ENCODE data around the gene FPGS. TPM values are rescaled to one million over a fixed set of nuclear protein-coding genes. Genes with fewer than 3 reads are reported as not detected.
"Not testable (repeated sequence)": the region's sequence is repeated elsewhere in the genome, so short reads cannot be mapped to it uniquely, and the experiment has no call there.

The FPGS gene, protein sequence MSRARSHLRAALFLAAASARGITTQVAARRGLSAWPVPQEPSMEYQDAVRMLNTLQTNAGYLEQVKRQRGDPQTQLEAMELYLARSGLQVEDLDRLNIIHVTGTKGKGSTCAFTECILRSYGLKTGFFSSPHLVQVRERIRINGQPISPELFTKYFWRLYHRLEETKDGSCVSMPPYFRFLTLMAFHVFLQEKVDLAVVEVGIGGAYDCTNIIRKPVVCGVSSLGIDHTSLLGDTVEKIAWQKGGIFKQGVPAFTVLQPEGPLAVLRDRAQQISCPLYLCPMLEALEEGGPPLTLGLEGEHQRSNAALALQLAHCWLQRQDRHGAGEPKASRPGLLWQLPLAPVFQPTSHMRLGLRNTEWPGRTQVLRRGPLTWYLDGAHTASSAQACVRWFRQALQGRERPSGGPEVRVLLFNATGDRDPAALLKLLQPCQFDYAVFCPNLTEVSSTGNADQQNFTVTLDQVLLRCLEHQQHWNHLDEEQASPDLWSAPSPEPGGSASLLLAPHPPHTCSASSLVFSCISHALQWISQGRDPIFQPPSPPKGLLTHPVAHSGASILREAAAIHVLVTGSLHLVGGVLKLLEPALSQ
- total RNA-seq, result 64.2 and 93.8 TPM in 2 replicates

DNA sequence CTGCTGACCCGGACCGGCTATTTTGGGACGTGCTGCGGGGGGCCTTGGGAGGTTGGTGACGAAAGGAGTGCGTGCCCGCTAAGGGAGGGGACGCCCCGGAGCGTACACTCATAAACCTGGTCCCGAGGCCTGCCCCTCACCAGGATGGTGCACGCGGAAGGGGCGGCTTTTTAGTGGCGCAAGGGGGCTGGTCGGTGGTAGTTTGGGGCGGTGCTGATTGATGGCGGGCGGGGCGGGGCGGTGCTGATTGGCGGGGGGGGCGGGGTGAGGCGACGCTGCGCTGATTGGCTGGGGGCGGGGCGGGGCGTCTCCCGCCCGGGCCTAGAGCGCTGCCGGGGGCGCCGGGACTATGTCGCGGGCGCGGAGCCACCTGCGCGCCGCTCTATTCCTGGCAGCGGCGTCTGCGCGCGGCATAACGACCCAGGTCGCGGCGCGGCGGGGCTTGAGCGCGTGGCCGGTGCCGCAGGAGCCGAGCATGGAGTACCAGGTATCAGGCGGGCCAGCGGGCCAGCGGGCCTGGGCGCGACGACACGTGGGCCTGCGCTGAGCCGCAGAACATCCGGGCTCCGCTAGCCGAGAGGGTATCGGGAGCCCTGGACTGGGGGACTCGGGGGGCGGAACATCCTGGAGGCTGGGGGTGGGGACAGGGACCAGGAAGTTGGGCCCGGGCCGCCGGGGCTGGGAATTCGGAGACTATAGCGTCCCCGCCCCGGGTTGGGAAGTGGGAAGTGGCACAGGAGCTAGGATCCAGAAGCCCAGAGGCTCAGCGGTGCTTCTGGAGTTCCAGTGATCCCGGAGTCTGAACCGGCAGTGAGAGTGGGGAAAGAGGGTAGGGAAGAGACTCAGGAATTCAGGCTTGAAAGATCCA lies at the start of gene FPGS:
TSS of gene FPGS (plus strand) at position 307 of the 868 bp plus-strand sequence. CDS start at position 350, 43 bp downstream.
- DNase-seq, result peak; percentile 89

DNA sequence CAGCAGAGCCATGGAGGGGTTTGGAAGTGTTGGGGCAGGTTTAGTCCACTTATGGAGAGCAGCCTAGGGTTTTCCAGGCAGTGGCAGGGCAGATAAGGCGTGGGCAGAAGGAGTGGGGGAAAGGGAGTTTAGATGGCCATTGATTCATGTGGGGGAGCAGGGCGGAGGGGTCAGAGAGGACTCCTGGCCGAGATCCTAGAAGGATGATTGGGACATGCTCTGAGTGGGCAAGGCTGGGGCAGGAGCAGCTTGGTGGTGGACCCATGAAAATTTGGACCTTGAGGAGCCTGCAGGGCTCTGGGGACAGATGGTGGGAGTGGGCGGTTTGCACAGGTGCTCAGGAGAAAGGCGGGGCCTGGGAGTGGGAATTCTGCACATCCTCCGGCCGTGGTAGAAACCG lies 49.5 kb upstream of the FPGS start:
- no peak for DNase-seq

DNA sequence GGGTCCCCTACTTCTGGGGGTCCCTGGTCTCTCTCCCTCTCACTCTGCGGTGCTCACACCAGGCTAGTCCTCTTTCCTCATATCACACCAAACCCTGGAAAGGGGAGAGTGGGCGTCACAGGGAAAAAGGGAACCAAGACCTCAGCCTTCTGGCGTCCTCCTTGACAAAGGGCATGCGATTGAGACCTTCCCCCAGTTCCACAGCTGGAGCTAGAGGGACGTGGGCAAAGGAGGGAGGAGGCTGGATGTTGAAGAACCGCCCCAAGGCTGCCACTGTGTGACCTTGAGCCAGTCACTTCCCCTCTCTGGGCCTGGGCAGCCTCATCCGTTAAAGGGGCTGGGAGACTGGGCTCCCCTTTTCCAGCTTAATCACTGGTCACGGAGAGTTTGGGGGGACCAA lies 49.1 kb upstream of the FPGS start:
- no peak for DNase-seq

DNA sequence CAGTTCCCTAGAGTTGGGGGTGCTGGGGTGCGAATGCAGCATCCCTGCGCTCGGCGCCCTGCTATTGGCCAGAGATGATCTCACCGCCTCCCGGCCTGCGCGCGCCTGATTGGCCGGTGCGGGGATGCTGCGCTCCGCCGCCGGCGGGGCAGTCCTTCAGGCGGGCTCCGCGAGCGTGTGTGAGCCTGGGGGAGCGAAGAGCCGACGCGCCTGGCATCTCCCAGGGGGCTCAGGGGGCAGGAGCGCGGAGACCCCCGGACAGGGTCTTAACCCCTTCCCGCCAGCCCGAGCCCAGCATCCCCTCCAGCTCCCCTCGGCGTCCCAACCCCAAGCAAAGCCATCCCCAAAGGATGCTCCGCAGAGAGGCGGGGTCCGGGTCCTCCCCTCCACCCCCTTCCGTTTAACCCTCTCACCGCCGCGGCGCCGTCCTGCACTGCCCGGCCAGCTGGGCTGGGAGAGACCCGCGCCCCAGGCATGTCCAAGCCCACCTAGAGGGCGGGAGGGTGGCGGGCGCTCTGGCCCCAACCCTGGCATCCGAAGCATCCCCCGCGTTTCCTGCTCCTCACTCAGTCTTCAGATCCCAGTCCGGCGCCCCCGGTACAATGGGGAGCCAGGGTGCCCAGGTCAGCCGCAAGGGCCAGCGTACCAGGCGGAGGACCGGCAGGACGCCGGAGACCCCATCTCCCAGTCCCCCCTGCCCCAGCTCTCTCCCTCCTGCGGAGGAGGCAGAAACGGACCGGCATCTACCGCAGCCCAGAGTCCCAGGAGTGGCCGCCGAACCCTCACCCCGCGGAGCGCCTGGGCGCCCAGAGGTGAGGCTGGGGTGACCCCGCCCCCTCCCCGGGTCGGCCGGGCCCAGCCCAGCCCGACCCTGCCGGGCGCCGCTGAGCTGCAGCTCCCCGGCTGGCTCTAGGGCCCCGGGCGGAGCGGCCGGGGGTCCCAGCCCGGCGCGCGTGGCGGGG lies 48.3 kb upstream of the FPGS start:
- no peak for DNase-seq

DNA sequence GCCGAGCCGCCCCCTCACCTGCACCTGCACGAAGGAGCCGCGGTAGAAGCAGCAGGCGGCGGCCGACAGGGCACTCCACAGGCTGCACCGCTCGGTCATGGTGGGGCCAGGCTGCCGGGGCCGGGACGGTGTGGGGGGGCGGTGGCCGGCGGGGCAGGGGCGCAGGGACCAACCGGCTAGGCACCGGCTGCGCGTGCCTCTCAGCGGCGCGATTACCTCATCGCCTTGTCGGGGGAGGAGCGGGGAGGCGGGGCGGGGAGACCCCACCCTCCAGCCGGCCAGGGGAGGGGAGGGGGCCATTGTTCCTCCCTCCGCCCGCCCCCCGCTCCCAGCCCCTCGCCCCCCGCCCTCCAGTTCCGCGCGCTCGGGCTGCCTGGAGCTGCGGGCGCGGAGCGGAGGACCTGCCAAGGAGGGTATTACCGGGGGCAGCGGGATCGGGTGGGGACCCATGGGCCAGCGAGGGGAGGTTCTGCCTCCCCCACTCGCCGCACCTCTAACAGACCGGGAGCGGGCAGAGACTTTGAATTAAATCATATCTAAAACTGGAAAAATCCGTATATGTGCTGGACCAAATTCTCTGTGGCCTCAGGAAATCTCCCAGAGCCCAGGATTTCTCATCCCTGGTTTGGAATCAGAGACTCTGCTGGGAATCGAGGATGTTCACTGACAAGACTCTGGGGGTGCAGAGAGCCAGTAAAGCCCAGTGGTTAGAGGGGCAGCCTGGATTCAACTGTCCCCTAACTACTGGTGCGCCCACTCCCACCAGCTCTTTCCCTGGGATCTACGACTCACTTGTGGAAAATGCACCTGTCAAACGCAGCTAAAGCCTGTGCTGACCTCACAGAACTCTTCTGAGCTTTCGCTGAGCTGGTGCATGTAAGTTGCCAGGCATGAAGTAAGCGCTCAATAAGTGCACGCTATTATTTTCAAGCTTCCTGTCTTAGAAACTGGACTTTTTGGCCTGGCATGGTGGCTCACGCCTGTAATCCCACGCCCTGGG lies 47.3 kb upstream of the FPGS start:
- peak; percentile 60 for DNase-seq

DNA sequence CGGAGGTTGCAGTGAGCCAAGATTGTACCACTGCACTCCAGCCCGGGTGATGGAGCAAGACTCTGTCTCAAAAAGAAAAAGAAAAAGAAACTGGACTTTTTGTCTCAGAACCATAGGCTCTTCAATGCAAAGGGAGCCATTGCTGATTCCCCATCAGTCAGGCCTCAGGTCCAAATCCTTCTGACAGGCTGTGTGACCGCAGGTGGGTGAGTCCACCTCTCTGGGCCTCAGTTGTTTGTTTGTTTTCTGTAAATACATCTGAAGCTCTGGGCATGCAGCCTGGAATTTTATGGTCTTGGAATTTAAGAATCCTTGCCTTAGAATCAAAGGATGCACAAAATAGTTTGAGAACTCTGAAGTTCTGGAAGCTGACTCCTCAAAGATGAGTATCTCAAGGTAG lies 46.4 kb upstream of the FPGS start:
- DNase-seq, result no peak

DNA sequence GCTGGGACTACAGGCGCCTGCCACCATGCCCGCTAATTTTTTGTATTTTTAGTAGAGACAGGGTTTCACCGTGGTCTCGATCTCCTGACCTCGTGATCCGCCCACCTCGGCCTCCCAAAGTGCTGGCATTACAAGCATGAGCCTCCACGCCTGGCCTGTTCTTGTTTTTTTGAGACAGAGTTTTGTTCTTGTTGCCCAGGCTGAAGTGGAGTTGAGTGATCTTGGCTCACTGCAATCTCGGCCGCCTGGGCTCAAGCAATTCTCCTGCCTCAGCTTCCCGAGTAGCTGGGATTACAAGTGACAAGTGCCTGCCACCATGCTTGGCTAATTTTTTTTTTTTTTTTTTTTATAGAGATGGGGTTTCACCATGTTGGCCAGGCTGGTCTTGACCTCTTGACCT lies 45.9 kb upstream of the FPGS start:
- not testable (repeated sequence) for DNase-seq

DNA sequence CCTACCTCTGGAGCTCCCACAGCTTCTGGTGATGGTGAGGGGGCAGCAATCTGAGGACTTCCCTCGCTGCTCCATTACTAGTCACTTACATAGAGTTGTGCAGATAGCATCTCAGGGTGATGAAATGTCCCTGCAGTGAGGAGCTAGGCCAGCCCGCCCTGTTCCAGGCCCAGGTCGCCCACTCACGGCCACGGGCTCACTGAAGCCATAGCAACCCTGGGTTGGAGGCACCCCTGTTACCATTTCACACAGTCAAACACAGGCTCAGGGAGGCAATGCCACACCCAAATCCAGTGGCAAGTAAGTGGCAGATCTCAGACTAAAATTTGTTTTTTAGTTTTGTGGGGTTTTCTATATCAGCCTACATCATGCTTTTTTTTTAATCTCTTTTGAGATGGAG lies 43.8 kb upstream of the FPGS start:
- no peak for DNase-seq

DNA sequence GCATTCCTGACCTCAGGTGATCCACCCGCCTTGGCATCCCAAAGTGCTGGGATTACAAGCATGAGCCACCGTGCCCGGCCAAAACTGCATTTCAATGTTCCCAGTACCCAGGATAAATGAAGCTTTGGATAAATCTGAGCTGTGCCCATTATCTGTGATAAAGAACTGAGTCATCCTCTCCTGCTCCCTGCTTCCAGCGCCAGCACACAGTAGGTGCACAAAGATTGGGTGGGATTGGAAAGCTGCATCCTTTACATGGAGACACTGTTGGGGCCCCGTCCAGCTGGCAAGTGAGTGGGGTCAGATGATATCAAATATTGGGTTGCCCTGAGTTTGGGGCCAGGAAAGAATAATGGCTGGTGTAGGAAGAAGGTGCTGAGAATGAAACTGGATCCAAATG lies 41.6 kb upstream of the FPGS start:
- no peak for DNase-seq

DNA sequence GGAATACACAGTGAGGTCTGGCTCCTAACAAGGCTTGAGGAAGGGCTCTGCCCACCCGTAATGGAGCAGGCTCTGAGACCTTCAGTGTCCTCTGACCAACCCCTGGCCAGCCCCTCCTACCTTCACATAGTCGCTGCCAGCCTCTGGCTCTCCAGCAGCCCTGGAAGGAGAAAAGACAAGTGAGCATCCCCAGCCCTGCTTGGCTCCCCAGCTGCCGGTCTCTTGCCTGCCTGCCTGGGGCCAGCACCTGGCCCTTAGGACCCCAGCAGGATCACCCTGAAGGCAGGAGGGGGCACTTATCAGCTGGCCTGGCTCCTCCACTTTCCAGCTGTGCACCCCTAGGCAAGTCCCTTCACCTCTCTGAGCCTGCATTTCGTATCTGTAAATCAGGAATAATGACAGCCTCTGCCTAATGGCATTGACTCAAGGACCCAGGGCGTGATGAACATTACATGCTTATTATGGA lies 41.2 kb upstream of the FPGS start:
- DNase-seq, result peak; percentile 35

DNA sequence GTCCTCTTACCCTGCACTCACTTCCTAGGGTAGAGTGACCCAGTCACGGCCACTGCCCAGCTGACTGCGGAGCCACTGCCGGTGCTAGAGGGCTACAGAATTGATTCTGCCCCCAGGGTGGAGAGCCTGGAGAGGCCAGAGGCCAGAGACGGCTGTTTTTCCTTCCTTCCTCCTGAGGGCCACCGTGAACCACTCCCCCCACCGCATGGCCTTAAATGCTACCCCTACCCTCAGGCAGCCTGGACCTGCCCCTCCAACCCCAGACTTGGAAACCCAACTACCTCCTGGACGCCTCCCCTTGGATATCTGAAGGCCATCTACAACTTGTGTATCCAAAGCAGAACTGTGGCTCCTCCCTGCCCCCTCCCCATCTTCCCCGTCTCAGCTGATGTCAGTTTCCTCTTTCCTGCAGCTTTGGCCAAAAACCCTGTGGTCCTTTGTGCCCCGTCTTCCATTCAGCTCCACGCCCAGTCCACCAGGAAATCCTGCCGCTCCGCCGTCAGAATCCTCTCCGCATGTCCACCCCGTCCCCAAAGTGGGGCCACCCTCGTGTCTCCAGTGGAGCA lies 40.5 kb upstream of the FPGS start:
- DNase-seq, result peak; percentile 89

DNA sequence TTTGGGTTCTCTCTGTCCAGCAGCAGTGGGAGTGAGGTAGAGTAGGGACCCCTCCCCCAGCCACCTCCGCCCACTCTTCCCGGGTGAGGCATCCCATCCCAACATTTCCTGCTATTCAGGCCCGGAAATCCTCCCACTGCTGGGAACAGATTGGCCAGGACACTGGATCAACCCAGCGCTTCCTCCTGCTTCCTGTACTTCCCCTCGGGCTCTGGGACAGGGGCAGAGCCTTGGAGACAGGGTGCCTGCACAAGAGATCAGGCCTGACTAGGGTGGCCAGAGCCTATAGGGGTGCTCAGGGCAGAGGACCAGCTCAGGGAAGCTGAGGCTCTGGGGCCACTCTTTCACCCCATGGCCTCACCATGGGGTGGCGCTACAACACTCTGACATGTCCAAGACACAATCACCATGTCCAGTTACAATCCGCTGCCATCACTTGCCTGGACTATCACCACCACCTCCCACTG lies 38.7 kb upstream of the FPGS start:
- peak; percentile 90 for DNase-seq

DNA sequence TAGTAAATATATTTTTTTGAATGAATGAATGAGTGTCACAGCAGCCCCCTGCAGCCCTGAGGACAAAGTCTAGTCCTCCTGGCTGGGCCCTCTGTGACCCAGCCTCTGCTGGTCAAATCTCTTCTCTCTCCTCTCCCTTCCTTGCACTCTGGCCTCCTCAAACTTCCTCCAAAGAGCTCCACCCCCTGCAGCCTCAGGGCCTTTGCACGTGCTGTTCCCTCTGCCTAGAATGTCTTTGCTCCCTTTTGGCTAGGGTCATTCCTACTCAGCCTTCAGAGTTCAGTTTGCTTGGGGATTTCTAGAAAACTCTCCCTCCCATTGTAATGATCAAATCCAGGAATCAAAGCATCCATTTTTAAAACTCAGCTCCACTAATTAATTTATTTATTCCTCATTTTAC lies 37.3 kb upstream of the FPGS start:
- DNase-seq, result no peak

DNA sequence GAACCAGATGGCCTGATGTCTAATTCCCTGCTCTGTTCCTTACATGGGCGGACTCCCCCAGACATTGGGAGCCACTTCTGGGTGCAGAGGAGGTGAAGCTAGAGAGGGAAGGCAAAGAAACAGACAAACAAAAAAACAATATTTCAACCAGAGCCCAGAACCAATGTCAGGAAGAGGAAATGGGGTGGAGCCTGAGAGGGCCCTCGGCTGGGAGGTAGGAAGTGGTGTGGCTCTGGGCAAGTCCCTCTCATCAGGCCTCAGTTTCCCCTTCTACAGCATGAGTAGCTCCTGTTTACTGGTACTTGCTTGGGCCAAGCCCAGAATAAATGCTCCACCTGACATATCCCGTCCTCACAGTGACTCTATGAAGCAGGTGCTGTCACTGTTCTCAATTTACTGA lies 35.3 kb upstream of the FPGS start:
- peak; percentile 32 for DNase-seq

DNA sequence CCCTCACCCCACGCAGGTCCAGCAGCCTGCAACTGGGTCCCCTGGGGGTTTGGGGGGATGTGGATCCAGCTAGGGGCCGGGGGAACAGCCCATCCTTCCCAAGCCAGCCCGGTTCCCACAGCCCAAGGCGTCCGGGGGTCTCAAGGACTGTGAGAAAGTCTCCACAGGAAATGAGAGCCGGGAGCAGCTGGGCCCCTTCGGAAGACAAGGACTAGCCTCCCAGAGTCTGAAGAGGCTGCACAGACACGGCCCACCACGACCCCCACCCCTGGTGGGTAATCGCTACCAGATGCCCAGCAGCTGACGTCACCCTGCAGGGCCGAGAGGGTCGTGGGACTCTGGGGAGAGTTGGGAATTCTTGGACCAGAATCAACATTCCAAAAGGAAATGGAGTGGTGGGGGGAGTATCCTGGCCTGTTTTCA lies 34.8 kb upstream of the FPGS start:
- DNase-seq, result peak; percentile 88

DNA sequence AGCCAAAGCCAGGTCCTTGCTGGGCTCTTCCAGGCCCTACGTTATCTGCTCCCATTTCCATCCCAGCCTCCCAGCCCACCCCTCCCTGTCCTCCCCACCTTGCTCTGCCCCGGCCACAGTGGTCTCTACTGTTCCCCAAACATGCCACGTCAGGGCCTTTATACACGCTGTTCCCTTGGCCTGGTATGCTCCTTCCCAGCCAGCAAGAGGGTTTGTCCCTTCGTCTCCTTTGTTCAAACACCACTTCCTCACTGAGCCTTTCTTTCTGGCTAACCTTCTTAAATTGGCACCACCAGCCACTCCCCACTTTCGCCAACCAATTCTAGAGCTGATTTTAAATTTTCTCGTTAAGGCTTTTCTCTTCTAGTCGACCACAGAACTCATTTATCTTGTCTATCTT lies 34.0 kb upstream of the FPGS start:
- peak; percentile 62 for DNase-seq

DNA sequence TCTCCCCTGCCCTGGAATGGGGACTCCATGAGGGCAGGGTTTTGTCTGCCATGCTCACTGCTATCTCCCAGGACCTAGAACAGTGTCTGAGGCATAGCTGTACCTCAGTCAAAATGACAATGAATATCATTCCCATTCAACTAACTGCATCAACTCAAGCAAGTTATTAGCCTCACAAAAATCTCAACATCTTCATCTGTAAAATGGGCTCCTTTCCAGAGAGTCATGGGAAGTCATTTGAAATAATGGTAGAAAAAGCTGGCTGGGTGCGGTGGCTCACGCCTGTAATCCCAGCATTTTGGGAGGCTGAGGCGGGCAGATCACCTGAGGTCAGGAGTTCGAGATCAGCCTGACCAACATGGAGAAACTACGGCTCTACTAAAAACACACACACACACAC lies 33.6 kb upstream of the FPGS start:
- DNase-seq, result no peak

DNA sequence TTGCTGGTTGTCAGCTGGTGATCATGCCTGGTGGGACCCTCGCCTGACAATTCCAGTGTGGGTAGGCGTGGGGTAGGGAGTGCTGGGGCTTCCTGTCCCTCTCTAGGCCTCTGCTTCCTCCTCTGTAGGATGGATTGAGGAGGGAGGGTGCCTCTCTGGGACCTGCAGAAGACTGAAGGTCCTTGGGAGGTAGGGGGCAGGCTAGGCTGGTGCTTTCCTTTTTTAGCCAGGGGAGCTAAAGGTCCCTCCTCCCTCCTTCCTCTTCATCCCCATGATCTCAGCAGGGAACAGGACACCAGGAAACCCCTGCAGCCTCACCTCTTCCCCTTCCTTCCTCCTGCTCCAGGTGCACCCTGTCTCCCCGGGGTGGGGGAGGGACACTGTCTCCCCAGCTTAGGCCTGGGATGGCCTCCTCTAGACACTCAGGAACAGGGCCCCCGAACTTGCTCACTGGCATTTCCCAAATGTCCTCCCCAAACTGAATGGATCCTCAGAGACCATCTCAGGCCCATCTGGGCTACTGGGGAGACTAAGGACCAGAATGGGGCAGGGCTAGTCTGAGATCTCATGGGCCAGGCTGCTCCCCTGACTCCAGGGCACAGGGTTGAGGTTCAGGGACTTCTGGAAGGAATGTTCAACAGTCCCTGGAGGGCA lies 32.6 kb upstream of the FPGS start:
- peak; percentile 88 for DNase-seq

DNA sequence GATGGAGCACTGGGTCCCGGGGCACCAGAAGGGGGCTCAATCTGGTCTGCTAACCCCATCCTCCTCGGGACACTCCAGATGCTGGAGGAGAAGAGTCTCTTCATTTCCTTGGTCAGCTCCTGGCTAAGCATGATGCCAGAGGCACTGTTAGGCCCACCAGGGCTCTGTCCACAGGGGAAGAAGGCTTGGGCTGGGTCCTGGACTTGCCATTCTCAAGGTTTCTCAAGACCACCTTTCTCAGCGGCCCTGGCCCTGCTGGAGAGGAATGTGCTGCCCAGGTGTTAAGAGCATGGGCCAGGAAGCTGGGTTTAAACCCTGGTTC lies 32.1 kb upstream of the FPGS start:
- DNase-seq, result no peak

Measured in dermis blood vessel endothelial cell (primary cell).